Cardiac fibroblast (primary cell): ENCODE measurements around the gene GPR18.

Experiments
- DNase-seq, 2 donors: peaks; one replicate each; pipeline versions ENCODE4 v3.0.0 to v3.0.0-alpha.2; 2010; ENCODE audit warnings: low read depth in 2 of 2
- H3K4me3 ChIP-seq, 2 donors: replicated peaks in 1 of 2; 1 replicate in 1 of 2; 2 replicates in 1 of 2; pipeline ENCODE4 v1.5.1; 2011; ENCODE audit warnings: low read depth in 2 of 2, low read length in 2 of 2, mild to moderate bottlenecking in 2 of 2, moderate library complexity in 1 of 2
- TF ChIP-seq, protein P1 (sequence below): IDR thresholded peaks from one replicate; pipeline ENCODE4 v1.5.1; 2011; ENCODE audit warnings: low read depth, mild to moderate bottlenecking, low read length, inconsistent platforms

Gene GPR18

DNA sequence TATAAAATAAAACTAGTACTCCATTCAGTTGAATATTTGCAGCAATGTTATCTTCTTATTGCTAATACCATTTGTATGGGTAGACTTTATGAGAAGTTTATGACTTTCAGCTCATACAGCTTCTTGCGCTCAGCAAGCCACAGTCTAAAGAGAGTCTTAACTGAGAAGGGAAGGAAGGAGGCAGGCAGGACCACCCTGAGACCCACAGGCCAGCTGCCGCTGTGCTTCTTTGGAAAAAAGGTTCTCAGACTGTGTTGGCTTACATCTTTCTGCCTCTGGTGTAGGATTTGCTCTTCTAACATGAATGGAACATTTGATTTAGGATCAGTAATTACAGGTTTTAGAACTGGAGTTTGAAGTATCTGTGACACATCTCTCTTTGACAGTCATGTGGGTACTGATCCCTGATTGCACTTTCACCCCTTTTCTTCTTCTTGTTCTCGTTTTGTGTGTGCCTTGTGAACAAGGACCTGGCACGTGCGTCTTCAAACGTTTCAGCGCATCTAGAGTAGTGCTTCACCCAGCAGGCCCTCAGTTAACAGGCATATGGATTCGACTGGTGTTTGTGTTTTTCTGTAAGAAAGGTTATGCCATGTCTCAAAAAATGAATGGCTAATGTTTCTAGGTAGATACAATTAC lies 7.1 kb upstream of the GPR18 start:
- no peak overlapping the region for H3K4me3 ChIP-seq
- TF ChIP-seq, protein P1, sequence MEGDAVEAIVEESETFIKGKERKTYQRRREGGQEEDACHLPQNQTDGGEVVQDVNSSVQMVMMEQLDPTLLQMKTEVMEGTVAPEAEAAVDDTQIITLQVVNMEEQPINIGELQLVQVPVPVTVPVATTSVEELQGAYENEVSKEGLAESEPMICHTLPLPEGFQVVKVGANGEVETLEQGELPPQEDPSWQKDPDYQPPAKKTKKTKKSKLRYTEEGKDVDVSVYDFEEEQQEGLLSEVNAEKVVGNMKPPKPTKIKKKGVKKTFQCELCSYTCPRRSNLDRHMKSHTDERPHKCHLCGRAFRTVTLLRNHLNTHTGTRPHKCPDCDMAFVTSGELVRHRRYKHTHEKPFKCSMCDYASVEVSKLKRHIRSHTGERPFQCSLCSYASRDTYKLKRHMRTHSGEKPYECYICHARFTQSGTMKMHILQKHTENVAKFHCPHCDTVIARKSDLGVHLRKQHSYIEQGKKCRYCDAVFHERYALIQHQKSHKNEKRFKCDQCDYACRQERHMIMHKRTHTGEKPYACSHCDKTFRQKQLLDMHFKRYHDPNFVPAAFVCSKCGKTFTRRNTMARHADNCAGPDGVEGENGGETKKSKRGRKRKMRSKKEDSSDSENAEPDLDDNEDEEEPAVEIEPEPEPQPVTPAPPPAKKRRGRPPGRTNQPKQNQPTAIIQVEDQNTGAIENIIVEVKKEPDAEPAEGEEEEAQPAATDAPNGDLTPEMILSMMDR, result no peak
- DNase-seq, result no peak

DNA sequence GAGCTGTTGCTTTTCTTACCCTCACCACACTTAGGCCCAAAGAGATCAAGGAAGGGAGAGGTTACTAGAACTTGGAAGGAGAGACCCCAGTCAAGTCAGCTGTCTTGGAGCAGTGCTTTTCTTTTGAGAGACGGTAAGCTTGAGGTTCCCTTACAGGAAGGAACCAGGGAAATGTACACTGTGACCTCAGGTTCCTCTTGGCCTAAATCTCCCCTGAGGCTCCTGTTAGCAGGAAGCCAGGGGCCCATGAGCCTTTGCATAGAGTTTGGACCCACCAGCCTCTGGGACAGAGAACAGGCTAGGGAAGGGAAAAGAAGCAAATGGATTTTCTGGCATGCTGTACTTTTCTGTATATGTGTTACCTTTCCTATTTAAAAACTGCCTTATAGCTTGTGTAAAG lies 5.9 kb upstream of the GPR18 start:
- TF ChIP-seq, protein P1, result no peak
- DNase-seq, result no peak
- H3K4me3 ChIP-seq, result no peak overlapping the region

DNA sequence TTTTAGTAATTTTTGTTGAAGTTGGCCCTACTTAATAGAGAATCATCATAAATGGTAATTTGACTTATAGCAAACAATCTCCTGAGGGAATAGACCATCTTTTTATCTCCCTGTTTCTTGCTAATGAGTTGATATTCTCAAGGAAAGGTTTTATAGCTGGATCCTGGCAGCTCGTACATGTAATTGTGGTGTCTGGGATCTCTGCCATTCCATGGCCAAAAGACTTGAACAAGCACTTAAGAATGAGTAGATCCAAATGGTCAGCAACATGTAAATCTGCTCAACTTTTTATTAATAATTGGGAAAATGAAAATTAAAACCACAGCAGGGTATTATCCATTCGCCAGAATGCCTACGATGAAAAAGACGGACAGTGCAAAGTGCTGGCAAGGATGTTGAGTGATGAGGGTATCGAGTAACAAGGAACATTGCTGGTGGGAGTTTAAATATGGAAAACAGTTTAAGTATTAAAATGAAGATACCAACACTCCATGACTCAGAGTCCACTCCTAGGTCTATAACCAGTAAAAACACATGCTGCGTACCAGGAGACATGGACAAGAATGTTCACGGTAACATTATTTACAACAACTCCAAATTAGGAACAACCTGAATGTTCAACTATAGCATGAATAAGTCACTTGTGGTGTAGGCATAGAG lies 5.1 kb upstream of the GPR18 start:
- no peak overlapping the region for H3K4me3 ChIP-seq
- no peak for DNase-seq

DNA sequence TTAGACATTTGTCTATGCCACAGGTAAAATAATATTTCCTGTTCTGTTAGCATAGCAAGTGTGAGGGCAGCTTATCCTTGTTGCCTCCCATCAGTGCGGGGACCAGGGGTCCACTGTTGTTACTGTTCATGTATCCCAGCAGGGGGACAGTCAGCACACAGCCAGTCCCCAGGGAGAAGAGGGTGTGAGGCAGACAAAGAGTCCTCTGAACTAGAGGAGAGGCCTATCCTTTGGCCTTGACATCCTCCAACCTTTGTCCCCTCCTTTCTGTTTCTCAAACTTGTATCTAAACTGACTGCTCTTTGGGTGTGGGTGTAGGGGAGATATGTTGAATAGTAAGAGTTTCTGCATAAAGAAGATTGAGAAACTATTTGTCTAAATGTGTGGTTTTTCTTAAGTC lies 2.9 kb upstream of the GPR18 start:
- no peak for DNase-seq
- no peak overlapping the region for H3K4me3 ChIP-seq
- TF ChIP-seq, protein P1, result no peak

More for the DNA sequence above, 5.1 kb upstream of the GPR18 start:
- TF ChIP-seq, protein P1, result no peak

DNA sequence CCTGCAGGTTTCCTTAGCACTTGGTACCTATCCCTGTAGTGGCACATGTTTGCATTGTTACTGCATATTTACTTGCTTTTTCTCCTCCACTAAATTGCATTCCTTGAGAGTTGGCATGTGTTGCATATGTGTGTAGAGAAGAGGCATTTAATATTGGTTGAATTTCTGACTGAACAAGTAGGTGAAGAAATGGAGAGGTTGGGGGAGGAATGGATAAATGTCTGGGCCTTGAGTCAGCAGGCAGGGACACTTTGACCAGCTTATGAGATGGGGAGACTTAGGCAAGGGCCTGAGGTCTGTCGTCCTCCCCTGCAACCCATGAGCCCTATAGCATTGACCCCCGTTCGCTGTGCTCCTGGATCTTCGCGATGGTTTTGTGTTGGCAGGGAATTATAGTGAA lies 2.0 kb upstream of the GPR18 start:
- TF ChIP-seq, protein P1, result no peak
- no peak for DNase-seq
- no peak overlapping the region for H3K4me3 ChIP-seq

DNA sequence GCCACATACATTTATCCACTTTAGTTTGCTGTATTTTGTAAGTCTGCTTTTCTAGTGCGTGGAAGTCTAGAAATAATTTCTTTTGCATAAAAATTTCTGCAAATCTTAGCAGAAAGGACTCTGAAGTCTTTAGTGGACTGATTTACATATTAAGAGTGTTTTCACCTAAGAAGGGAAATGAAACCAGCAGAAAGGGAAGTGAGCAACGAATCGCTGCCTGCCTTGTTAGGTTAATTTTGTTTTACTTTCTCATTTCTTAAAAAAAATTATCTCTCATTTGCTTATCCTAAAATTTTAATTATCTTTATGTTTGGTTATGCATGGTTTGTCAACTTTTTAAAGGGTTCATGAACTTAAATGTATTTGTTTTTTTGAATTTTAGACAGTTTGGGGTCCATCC lies 767 bp upstream of the GPR18 start:
- no peak overlapping the region for H3K4me3 ChIP-seq
- no peak for DNase-seq
- TF ChIP-seq, protein P1, result no peak
